CD4-positive, alpha-beta T cell treated with Interleukin-21 for 1 hour (primary cell): ENCODE results near the gene TMEM192.
"Not testable (repeated sequence)": the region's sequence is repeated elsewhere in the genome, so short reads cannot be mapped to it uniquely, and the experiment has no call there.

Experiments
- DNase-seq: peaks from one replicate; pipeline ENCODE4 v3.0.0-alpha.2; 2020

The TMEM192 gene

GRCh38 chr4:165088366-165088765, 24.3 kb downstream of the TMEM192 start:
- no peak for DNase-seq

GRCh38 chr4:165085946-165086345, 26.7 kb downstream of the TMEM192 start:
- no peak for DNase-seq

GRCh38 chr4:165084787-165085186, 27.9 kb downstream of the TMEM192 start:
- DNase-seq: not testable (repeated sequence)

GRCh38 chr4:165079476-165079875, 33.2 kb downstream of the TMEM192 start:
- no peak for DNase-seq

GRCh38 chr4:165077034-165077578, 35.6 kb downstream of the TMEM192 start:
- no peak for DNase-seq

- not testable (repeated sequence) for DNase-seq
Observed at GRCh38 chr4:165073346-165073745, 39.3 kb downstream of the TMEM192 start.

- no peak for DNase-seq
Observed at GRCh38 chr4:165070560-165070959, 42.1 kb downstream of the TMEM192 start.

GRCh38 chr4:165060938-165061337, 51.7 kb downstream of the TMEM192 start:
- no peak for DNase-seq

- no peak for DNase-seq
Observed at GRCh38 chr4:165059386-165059785, 53.3 kb downstream of the TMEM192 start.

GRCh38 chr4:165058666-165059065, 54.0 kb downstream of the TMEM192 start:
- no peak for DNase-seq

- DNase-seq: no peak
Observed at GRCh38 chr4:165055601-165056000, 57.1 kb downstream of the TMEM192 start.

- no peak for DNase-seq
Observed at GRCh38 chr4:165053645-165054044, 59.0 kb downstream of the TMEM192 start, which contains the start of gene TRIM75. Gene TRIM75, plus strand, starts transcription at chr4:165053866. Its CDS starts 5,282 bp downstream, at chr4:165059148.

GRCh38 chr4:165052627-165053026, 60.0 kb downstream of the TMEM192 start:
- DNase-seq: no peak

- no peak for DNase-seq
Observed at GRCh38 chr4:165048170-165048569, 64.5 kb downstream of the TMEM192 start.

GRCh38 chr4:165031436-165032211, 81.0 kb downstream of the TMEM192 start, which contains the start of gene TRIM60:
Gene TRIM60, plus strand, starts transcription at chr4:165031999. Its CDS starts 8,074 bp downstream, at chr4:165040073.
- DNase-seq: no peak

GRCh38 chr4:165027762-165028402, 84.8 kb downstream of the TMEM192 start:
- DNase-seq: no peak

GRCh38 chr4:165025782-165026181, 86.9 kb downstream of the TMEM192 start:
- not testable (repeated sequence) for DNase-seq
